Muscle of back (tissue), 11 donors: ENCODE data around the gene ARL2. TPM values are rescaled to one million over a fixed set of nuclear protein-coding genes. Genes with fewer than 3 reads are reported as not detected.
"Not testable (repeated sequence)": the region's sequence is repeated elsewhere in the genome, so short reads cannot be mapped to it uniquely, and the experiment has no call there.

ENCODE experiments used
- DNase-seq, 3 donors: peaks; one replicate each; pipeline versions ENCODE4 v3.0.0 to v3.0.0-alpha.2; 2013
- polyA plus RNA-seq, 10 donors: library from polyadenylated mRNA; unstranded; fragments of 120-200 nt; gene quantifications; one replicate each; pipeline ENCODE4 v1.2.1, GENCODE V29; 2013; ENCODE audit not compliant: insufficient read length in 10 of 10

The ARL2 gene
- polyA plus RNA-seq, 10 donors, result 60.2 to 90.7 (median 76.5) TPM

- DNase-seq, result no peak
Observed at GRCh38 chr11:64999478-64999877, 14.5 kb upstream of the ARL2 start.

DNA sequence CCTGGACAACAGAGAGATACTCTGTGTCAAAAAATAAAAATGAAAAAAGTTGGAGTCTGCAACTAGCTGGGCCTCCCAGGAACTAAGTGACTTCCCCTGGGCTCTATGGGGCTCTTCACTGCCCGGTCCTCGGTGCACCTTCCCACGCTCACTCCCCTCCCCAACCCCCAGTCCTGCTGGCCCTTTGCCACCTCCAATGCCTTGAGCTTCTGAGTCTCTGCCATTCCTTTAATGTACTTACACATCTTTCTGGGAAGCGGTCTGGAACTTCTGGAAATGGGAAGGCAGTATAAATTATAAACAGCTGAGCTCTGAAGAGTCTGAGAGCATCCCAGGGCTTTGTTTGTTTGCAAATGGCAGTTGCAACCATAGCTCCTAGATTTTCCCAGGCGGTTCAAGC, 11.3 kb upstream of the ARL2 start:
- peak in 2 of 3 donors; percentile 40 to 53 for DNase-seq

DNA sequence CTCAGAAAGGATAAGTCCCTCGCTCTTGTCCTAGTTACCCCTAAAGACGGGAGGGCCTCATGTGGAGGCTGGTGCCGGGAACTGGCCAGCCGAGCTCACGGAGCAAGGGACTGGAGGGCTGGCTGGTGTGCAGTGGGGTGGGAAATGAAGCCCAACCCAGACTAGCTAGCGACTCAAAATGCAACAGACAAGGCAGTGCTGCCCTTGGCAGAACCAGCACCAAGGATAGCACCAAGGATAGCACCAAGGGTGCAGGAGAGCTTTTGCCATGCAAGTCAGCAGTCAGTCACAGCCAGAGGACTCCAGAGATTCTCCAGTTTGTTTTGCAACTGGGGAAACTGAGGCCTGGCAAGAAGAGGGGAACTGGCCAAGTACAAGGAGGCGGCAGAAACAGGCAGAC, 10.7 kb upstream of the ARL2 start:
- DNase-seq, result no peak

DNA sequence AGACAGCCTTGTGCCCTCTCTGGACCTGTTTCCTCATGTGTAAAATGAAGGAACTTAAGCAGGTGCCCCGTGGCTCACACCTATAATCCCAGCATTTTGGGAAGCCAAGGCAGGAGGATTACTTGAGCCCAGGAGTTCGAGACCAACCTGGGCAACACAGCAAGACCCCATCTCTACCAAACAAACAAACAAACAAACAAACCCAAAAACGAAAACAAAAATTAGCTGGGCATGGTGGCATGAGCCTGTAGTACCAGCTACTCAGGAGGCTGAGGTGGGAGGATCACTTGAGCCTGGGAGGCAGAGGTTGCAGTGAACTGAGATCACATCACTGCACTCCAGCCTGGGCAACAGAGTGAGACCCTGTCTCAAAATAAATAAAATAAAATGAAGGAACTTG, 10.0 kb upstream of the ARL2 start:
- not testable (repeated sequence) for DNase-seq

DNA sequence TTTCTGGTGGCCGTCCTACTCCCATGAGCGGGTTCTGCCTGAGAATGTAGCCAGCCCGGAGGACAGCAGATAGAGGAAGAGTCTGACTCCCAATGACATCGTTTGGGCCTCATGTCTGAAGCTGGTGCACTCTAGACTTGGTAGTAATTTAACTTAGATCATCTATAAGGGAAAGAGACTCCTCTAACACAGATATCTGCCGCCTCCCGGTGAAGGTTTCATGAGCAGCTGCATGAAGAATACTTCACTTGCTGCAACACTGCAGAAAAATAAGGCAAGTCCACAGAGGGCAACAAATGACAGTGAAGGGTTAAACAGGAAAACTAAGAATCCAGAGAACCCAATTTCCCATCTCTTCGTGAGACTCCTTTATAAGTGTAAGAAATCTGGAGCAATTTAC, 5.9 kb upstream of the ARL2 start:
- DNase-seq, result no peak

DNA sequence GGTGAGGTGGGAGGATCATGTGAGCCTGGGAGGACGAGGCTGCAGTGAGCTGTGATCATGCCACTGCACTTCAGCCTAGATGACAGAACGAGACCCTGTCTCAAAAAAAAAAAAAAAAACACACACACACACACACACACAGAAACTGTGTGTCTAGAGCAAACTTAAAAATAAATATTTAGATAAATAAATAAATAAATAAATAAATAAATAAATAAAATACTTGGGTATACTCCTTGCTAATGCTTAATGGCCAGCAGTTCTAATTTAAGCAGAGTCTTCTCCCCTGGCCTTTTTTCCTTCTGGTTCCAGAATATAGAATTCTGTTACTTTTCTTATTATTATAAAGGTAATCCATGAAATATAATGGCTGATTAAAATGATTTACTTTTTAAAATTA, 5.1 kb upstream of the ARL2 start:
- DNase-seq, result no peak

- peak; percentile 86 to 96 (median 93) for DNase-seq
Observed at GRCh38 chr11:65013130-65013887, 651 bp upstream of the ARL2 start.

GRCh38 chr11:65014726-65015227, 817 bp downstream of the ARL2 start:
- no peak for DNase-seq

DNA sequence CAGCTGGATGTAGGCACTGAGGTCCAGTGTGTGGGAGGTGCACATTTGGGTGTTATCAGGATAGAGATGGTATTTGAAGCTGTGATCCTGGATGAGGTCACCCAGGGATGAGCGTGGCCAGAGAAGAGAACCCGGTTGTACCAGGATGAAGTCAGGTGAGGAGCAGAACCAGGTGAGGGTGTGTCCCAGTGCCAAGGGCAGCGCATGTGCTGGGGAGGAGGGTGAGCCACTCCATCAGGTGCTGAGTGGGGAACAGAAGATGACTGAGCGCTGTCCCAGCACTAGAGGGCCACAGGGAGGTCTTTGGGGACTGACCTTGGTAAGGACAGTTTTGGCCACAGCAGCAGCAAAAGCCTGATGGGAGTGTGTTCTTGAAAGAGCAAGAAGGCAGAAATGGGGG, 2.7 kb downstream of the ARL2 start:
- no peak for DNase-seq

DNA sequence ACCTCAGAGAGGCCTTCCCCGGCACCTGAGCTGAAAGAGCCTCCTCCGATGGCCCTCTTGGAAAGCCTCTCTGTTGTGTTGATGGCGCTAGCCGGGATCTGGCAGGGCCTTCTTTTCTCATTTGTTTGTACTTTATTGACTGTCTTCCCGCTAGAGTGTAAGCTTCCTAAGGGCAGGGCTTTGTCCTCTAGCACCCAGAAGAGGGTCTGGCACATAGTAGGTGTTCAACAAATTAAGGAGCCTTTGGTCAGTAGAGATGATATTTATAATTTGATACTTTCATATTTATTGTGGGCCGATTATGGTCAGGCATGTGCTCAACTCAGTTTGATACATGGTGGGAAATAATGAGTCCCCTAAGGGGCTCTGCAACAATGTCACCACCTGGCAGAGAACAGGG, 4.0 kb downstream of the ARL2 start:
- DNase-seq, result no peak

GRCh38 chr11:65019824-65020223, 5.9 kb downstream of the ARL2 start:
- DNase-seq, result no peak

DNA sequence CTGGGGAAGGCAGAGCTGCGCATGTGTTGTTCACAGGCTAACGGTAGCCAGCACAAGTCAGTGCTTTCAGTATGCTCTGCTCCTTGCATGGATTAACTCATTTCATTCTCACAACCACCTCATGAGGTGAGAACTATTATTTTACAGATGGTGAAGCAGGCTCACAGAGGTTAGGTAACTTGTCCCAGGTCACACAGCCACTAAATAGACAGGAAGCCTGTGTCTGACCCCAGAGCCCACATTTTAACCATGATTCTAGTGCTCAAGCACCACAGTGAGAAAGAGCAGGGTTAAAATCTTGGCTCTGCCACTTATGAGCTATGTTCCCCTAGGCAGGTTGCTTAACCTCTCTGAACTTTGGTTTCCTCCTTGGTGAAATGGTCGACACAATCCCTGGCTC, 7.0 kb downstream of the ARL2 start:
- no peak for DNase-seq

DNA sequence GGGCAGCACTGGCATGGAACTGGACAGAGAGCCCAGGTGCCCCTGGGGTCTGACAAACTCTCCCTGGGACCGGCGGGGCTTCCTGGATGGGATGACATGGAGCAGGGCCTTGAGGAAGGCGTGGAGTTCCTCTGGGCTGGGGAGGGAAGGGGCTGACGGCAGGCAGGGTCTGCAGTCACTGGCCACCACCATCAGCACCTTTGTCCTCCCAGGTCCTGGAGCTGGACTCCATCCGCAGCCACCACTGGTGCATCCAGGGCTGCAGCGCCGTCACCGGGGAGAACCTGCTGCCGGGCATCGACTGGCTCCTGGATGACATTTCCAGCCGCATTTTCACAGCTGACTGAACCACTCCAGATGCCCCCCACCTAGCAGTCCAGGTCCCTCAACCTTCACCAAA, 7.5 kb downstream of the ARL2 start:
- DNase-seq, result no peak

DNA sequence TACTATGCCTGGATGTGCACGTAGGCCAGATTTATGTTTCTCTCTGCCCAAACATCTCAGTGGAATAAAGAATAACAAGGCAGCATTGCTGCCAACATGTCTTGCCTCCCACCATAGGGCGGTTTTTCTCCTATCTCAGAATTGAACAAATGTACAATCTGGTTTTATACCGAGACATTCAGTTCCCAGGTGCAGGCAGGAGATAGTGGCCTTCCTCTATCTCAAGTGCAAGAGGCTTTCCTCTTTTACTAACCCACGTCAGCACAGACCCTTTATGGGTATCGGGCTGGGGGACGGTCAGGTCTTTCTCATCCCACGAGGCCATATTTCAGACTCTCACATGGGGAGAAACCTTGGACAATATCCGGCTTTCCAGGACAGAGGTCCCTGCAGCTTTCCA, 9.5 kb downstream of the ARL2 start:
- not testable (repeated sequence) for DNase-seq

DNA sequence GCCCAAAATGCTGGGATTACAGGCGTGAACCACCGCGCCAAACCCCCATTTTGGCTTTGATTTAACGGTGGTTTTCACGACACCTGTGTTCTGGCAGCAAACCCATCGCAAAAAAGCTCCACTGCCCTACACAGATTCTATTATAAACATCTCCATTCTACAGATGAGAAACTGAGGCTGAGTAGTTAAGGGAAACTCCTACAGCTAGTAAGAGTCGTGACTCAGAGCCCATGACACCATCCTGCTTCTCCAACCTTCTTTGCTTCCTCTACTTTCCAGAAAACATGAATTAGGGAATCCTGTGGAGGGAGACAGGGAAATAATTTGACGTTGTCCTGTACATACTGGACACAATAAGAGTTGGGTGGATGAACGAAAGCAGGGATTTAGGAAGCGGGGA, 12.8 kb downstream of the ARL2 start:
- no peak for DNase-seq

DNA sequence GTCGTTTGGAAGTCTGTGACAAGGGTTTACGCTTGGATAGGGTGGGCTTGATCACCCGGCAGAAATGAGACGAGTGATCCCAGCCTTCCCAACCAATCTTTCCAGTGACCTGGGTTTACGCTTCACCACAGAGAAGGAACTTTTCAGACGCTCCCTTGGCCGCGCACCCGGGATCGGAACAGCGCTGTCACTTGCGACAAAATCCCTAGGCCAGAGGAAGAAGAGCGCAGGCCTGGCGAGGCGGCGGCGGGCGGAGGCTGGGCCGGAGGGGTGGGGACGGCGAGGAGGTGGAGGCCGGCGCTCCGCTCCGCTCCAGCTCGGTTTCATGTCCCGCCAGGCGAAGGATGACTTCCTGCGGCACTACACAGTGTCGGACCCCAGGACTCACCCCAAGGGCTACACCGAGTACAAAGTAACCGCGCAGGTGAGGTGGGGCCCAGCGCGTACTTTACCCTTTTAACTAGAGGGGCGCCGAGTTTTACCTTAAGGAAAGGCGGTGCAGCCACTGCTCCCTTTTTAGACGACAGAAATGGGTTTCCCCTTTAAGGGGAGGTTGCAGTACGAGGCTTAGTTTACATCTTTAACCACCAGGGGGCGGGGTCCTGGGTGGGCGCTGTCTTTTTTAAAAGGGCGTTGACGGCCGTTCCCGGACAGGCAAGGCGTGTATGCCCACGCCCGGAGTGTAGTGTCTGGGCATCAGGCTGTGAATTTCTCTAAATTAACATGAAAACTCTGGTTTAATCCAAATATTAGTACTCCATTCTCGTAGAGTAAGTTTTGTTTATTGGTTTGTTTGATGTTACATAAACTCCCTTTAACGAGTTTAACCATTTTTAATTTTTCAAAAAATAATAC, 13.5 kb downstream of the ARL2 start, which contains the start of gene SNX15:
Gene SNX15 (plus strand): TSS at position 227 of the 855 bp plus-strand sequence. CDS start 99 bp downstream, at position 326.
- DNase-seq, result peak; percentile 97 to 99 (median 97)

- no peak for DNase-seq
Observed at GRCh38 chr11:65032216-65032615, 18.3 kb downstream of the ARL2 start.

DNA sequence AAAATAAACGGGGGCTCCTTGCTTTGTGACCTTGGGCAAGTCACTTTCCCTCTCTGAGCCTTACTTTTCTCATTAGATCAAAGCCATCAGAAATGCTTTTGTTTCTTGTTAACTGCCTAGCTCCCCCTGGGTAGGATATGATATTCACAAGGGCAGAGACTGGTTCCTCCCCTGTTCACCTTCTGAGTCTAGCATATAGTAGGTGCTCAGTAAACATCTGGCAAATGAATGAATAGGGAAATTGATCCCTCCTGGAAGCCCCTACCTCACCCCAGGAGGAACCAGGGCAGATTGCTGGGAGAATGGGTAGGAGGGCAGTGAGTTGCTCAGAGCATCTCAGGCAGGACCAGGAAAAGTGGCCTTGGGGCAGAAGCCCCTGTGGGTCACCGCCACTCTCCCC, 20.5 kb downstream of the ARL2 start:
- DNase-seq, result no peak

DNA sequence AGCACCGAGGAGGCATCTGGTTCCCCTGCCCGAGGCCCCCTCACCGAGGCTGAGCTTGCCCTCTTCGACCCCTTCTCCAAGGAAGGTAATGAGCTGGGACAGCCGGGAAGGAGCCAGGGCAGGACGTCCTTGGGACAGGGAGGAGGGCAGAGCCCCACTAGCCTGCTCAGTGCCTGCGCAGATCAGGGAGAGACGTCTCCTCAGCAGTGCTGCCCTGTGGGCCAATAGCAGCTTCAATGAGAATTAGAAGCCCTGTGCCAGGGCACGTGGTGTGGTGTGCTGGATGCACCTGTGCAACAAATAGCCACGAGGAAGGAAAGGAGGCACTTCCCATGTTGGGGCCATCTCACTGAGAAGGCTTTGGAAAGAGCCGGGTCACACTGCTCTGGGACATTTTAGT, 21.6 kb downstream of the ARL2 start:
- DNase-seq, result no peak

DNA sequence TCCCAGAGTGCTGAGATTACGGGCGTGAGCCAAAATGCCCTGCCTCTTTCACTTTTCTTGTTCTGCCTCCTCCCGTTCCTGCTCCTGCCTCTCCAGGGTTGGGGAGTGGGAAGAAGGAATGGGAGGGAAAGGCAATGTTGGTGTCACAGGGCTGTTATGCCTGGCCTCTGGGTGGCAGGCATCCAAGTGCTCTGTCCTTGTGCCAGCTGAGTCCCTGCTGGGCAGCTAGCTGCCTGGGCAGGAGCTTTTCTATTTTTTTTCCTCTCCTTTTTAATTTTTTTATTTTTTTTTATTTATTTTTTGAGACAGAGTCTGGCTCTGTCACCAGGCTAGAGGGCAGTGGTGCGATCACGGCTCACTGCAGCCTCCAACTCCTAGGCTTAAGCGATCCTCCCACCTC, 23.0 kb downstream of the ARL2 start:
- no peak for DNase-seq

DNA sequence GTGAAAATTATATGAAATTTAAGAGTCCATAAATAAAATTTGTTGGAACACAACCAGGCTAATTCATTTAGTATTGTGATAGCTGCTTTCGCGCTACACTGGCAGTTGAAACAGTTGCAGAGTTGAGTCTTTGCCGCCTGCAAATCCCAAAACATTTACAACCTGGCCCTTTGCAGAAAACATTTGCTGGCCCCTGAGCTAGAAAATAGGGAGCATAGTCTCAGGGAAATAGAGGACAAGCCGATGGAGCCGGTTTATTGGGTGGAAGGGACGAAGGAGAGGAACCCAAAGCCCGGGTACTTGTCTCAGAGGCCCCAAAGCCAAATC, 26.5 kb downstream of the ARL2 start:
- no peak for DNase-seq

DNA sequence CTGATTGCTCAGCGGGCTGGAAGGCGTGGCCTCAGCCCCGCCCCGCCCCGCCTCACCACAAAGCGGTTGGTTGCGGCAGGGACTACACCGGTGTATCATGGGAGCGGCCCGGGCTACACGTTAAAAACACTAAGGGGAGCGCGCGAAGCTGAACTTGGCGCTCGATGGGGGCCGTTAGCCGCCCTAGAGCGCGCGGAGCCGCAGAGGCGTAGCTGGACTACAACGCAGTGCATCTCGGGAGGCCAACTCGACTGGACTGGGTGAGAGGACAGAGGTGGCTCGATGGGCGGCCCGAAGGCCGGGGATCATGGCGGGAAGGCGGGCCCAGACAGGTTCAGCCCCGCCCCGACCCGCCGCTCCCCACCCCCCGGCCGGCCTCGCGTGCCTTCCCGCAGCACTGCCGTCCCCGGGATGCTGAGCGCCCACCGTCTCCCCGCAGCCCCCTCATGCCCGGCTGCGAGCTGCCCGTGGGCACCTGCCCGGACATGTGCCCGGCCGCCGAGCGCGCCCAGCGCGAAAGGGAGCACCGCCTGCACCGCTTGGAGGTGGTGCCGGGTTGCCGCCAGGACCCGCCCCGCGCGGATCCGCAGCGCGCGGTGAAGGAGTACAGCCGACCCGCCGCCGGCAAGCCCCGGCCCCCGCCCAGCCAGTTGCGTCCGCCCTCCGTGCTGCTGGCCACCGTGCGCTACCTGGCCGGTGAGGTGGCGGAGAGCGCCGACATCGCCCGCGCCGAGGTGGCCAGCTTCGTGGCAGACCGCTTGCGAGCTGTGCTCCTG, 27.1 kb downstream of the ARL2 start, which contains the start of gene SAC3D1:
Gene SAC3D1 (plus strand): TSS at position 364 of the 776 bp plus-strand sequence. CDS start 83 bp downstream, at position 447.
- peak; percentile 90 to 97 (median 93) for DNase-seq
